ENCODE measurements around the gene PFAS. TPM values are rescaled to one million over a fixed set of nuclear protein-coding genes. Genes with fewer than 3 reads are reported as not detected.

PFAS gene, protein sequence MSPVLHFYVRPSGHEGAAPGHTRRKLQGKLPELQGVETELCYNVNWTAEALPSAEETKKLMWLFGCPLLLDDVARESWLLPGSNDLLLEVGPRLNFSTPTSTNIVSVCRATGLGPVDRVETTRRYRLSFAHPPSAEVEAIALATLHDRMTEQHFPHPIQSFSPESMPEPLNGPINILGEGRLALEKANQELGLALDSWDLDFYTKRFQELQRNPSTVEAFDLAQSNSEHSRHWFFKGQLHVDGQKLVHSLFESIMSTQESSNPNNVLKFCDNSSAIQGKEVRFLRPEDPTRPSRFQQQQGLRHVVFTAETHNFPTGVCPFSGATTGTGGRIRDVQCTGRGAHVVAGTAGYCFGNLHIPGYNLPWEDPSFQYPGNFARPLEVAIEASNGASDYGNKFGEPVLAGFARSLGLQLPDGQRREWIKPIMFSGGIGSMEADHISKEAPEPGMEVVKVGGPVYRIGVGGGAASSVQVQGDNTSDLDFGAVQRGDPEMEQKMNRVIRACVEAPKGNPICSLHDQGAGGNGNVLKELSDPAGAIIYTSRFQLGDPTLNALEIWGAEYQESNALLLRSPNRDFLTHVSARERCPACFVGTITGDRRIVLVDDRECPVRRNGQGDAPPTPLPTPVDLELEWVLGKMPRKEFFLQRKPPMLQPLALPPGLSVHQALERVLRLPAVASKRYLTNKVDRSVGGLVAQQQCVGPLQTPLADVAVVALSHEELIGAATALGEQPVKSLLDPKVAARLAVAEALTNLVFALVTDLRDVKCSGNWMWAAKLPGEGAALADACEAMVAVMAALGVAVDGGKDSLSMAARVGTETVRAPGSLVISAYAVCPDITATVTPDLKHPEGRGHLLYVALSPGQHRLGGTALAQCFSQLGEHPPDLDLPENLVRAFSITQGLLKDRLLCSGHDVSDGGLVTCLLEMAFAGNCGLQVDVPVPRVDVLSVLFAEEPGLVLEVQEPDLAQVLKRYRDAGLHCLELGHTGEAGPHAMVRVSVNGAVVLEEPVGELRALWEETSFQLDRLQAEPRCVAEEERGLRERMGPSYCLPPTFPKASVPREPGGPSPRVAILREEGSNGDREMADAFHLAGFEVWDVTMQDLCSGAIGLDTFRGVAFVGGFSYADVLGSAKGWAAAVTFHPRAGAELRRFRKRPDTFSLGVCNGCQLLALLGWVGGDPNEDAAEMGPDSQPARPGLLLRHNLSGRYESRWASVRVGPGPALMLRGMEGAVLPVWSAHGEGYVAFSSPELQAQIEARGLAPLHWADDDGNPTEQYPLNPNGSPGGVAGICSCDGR (N-terminal part only)
- 35.1 TPM for total RNA-seq

DNA sequence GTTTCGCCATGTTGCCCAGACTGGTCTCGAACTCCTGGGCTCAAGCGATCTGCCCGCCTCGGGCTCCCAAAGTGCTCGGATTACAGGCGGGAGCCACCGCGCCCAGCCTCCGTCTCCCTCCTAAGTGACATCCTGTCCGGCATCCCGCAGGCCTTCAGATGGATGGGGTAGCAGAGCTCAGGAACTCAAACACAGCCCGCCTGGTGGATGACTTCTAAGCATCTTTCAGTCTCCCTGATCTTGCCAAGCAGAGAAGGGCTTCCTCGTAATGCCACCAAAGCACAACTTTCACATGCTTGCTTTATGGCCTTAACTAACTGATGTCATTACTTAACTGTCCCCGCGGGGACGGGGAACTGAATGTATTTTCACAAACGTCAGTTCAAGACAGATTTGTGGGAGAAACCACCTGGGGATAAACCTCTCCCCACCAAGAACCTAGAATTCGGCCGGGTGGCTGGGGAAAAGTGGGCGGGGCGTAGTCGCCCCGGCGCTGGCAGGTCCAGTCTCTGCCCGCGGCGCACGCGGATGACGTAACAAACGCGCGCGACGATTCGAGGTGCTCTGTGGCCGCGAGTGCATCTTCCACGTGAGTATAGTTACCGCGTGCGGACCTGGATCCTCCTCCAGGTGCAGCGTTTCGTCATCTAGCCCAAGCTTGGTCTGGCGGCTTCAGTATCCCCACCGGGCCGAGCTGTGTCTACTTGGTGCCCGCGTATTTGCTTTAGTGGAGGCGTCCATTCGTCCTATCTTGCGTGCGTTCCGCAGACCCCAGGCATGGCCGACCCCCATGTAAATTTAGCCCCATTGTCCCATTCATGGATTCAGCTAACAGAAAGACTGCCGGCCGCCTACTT lies at the start of gene PFAS:
PFAS (plus strand) TSS at position 539 of the 857 bp plus-strand sequence. CDS start 4,649 bp downstream, outside the sequence.

DNA sequence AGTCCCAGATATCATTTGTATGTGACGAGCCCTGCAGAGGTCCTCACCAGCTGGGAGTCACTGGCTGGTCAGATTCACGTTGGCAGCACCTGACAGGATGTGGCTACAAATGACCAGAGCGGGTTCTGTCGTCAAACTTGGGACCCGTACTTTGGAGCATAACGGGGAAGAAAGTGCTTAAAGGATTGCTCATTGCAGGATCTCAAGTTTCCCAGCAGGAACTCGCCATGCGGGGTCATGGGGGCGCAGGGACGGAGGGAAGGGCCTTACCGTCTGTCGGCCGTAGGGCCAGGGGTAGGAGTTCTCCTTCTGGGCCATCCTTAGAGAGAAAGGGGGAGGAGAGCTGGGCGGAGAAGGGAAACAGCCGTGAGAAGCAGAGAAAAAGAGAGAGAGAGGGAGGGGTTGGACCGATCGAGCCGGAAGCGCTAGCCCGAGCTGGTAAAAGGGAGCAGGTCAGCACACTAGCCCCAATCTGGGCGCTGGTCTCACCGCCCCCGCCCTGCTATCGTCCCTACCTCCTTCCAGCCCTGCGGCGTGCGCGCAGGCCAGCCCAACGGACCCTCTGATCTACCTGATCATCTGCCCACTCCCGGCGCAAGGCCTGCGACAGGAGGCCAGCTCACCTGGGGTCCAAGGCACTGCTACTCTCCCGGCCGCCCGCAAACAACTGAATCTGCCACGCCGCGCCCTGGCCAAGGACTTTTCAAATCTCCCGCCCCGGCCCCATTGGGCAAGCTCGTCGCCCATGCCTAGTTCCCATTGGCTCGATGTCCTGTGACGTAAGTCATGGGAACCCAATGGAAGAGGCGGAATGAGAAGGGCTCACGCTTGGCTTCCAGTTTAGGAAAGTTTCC lies 39.0 kb upstream of the PFAS start, which contains the start of gene AURKB:
AURKB (minus strand) TSS at position 669 of the 854 bp plus-strand sequence; CDS start at position 318, 351 bp downstream.

DNA sequence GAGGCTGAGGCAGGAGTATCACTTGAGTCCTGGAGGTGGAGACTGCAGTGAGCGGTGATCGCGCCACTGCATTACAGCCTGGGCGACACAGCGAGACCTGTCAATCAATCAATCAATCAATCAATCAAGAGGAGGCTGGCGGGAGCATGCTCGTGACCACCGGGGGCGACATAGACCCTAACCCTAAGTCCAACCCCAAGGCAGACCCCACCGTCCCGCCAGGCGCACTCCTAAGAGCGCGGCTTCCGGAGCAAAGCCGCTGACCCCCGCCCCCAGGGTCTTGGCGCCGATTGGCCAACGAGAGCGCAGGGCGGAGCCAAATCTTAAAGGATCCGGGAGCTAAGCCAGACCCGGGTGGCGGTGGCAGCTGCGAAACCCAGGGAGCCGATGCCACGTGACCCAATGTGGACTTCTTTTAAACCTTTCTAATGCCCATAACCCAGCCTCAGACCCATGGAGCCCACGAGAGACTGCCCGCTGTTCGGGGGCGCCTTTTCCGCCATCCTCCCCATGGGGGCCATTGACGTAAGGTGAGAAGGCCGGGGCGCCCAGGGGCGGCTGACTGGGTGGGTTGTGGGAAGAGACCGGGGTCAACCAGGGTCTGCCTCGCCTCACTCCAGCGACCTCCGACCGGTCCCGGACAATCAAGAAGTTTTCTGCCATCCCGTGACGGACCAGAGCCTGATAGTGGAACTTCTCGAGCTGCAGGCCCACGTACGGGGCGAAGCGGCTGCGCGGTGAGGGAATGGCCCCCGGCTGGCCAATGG lies 39.4 kb downstream of the PFAS start, which contains the start of gene RANGRF:
RANGRF (plus strand) TSS at position 335 of the 767 bp plus-strand sequence; CDS start at position 454, 119 bp downstream.

Other genes with a start within 250 kb of the PFAS start
- gene GUCY2D, start 246.7 kb upstream of the PFAS start, total RNA-seq: not detected
- gene ALOX15B, start 210.2 kb upstream of the PFAS start, total RNA-seq: not detected
- gene ALOX12B, start 161.6 kb upstream of the PFAS start, total RNA-seq: 0.63 TPM
- 0.63 TPM for gene ALOXE3, start 130.8 kb upstream of the PFAS start, total RNA-seq
- 1.9 TPM for gene HES7, start 125.2 kb upstream of the PFAS start, total RNA-seq
- 16.6 TPM for gene PER1, start 96.9 kb upstream of the PFAS start, total RNA-seq
- 40.7 TPM for gene VAMP2, start 86.3 kb upstream of the PFAS start, total RNA-seq
- 17.5 TPM for gene TMEM107, start 72.9 kb upstream of the PFAS start, total RNA-seq
- 4.1 TPM for gene BORCS6, start 59.1 kb upstream of the PFAS start, total RNA-seq
- gene AURKB, start 38.7 kb upstream of the PFAS start, total RNA-seq: 10.0 TPM
- 36.0 TPM for gene CTC1, start 1.2 kb upstream of the PFAS start, total RNA-seq
- gene RANGRF, start 39.4 kb downstream of the PFAS start, total RNA-seq: 5.6 TPM
- 0.31 TPM for gene SLC25A35, start 46.1 kb downstream of the PFAS start, total RNA-seq
- 0.63 TPM for gene ARHGEF15, start 61.0 kb downstream of the PFAS start, total RNA-seq
- not detected for gene ODF4, start 90.6 kb downstream of the PFAS start, total RNA-seq
- gene RPL26, start 133.9 kb downstream of the PFAS start, total RNA-seq: 3,473 TPM
- not detected for gene RNF222, start 148.5 kb downstream of the PFAS start, total RNA-seq
- 70.7 TPM for gene NDEL1, start 186.6 kb downstream of the PFAS start, total RNA-seq